Measurements from ENCODE around the gene PDE8B.

PDE8B gene

GRCh38 chr5:77210091-77210963 lies at the start of gene PDE8B:
PDE8B (plus strand) TSS chr5:77210680; CDS start chr5:77210926, 246 bp downstream.
- in situ Hi-C loops (cut with MboI; ENCODE audit: low pct_unique_long_range_greater_than_20kb, low sequenced_read_pairs, unreplicated experiment): no loop called here
- peak; percentile 64 for DNase-seq (ENCODE audit: low spot score)

GRCh38 chr5:77163453-77163852 lies 47.0 kb upstream of the PDE8B start:
- DNase-seq (ENCODE audit: low spot score): no peak
- TF ChIP-seq CTCF (IDR thresholded peaks at IDR 0.05; ENCODE audit: extremely low read depth, insufficient read depth, missing control alignments): no peak
- in situ Hi-C loops (cut with MboI; ENCODE audit: low pct_unique_long_range_greater_than_20kb, low sequenced_read_pairs, unreplicated experiment): no loop called here

More at GRCh38 chr5:77210091-77210963, at the start of gene PDE8B:
- no peak for TF ChIP-seq CTCF (IDR thresholded peaks at IDR 0.05; ENCODE audit: extremely low read depth, insufficient read depth, missing control alignments)

- TF ChIP-seq CTCF (IDR thresholded peaks at IDR 0.05; ENCODE audit: extremely low read depth, insufficient read depth, missing control alignments): no peak
- DNase-seq (ENCODE audit: low spot score): no peak
- in situ Hi-C loops (cut with MboI; ENCODE audit: low pct_unique_long_range_greater_than_20kb, low sequenced_read_pairs, unreplicated experiment): no loop called here
Observed at GRCh38 chr5:77167063-77167462, 43.4 kb upstream of the PDE8B start.

GRCh38 chr5:77167695-77168121 lies 42.8 kb upstream of the PDE8B start:
- DNase-seq (ENCODE audit: low spot score): no peak
- no peak for TF ChIP-seq CTCF (IDR thresholded peaks at IDR 0.05; ENCODE audit: extremely low read depth, insufficient read depth, missing control alignments)
- in situ Hi-C loops (cut with MboI; ENCODE audit: low pct_unique_long_range_greater_than_20kb, low sequenced_read_pairs, unreplicated experiment): no loop called here

GRCh38 chr5:77168161-77168878 lies 42.2 kb upstream of the PDE8B start:
- no peak for DNase-seq (ENCODE audit: low spot score)
- in situ Hi-C loops (cut with MboI; ENCODE audit: low pct_unique_long_range_greater_than_20kb, low sequenced_read_pairs, unreplicated experiment): no loop called here
- no peak for TF ChIP-seq CTCF (IDR thresholded peaks at IDR 0.05; ENCODE audit: extremely low read depth, insufficient read depth, missing control alignments)

- TF ChIP-seq CTCF (IDR thresholded peaks at IDR 0.05; ENCODE audit: extremely low read depth, insufficient read depth, missing control alignments): no peak
- DNase-seq (ENCODE audit: low spot score): no peak
- in situ Hi-C loops (cut with MboI; ENCODE audit: low pct_unique_long_range_greater_than_20kb, low sequenced_read_pairs, unreplicated experiment): no loop called here
Observed at GRCh38 chr5:77168879-77169244, 41.6 kb upstream of the PDE8B start.

Data from GM13977 (cell line).